GM18508 (cell line): ENCODE data around the gene TRMT10C.
"Not testable (repeated sequence)": the region's sequence is repeated elsewhere in the genome, so short reads cannot be mapped to it uniquely, and the experiment has no call there.

ENCODE experiments used
- ATAC-seq: cut with Tn5 transposase; IDR thresholded peaks from one replicate; pipeline ENCODE4 v1.9.1; 2021; ENCODE audit warnings: moderate number of reproducible peaks; ENCODE audit not compliant: insufficient read depth, unreplicated experiment

TRMT10C gene

GRCh38 chr3:101544161-101544850 lies 17.4 kb upstream of the TRMT10C start:
- no peak for ATAC-seq

- no peak for ATAC-seq
Measured at GRCh38 chr3:101548527-101549105, 13.1 kb upstream of the TRMT10C start.

GRCh38 chr3:101549473-101549872 lies 12.2 kb upstream of the TRMT10C start:
- ATAC-seq: no peak

- ATAC-seq: not testable (repeated sequence)
Measured at GRCh38 chr3:101551359-101552081, 10.1 kb upstream of the TRMT10C start.

- ATAC-seq: not testable (repeated sequence)
Measured at GRCh38 chr3:101553381-101553780, 8.3 kb upstream of the TRMT10C start.

- ATAC-seq: no peak
Measured at GRCh38 chr3:101556064-101556463, 5.6 kb upstream of the TRMT10C start.

- ATAC-seq: no peak
Measured at GRCh38 chr3:101567528-101568317, 6.1 kb downstream of the TRMT10C start.

- ATAC-seq: no peak
Measured at GRCh38 chr3:101571028-101571895, 9.6 kb downstream of the TRMT10C start.

GRCh38 chr3:101573449-101574387 lies 12.1 kb downstream of the TRMT10C start, which contains the start of gene PCNP:
Gene PCNP (plus strand): TSS chr3:101574180. CDS start chr3:101574216, 36 bp downstream.
- peak; percentile 81 for ATAC-seq

GRCh38 chr3:101574388-101575112 lies 12.9 kb downstream of the TRMT10C start:
- peak; percentile 23 for ATAC-seq

GRCh38 chr3:101577286-101577685 lies 15.6 kb downstream of the TRMT10C start:
- no peak for ATAC-seq

- no peak for ATAC-seq
Measured at GRCh38 chr3:101588616-101589015, 26.9 kb downstream of the TRMT10C start.

- no peak for ATAC-seq
Measured at GRCh38 chr3:101591071-101591470, 29.4 kb downstream of the TRMT10C start.

- no peak for ATAC-seq
Measured at GRCh38 chr3:101602731-101603130, 41.1 kb downstream of the TRMT10C start.

- no peak for ATAC-seq
Measured at GRCh38 chr3:101603184-101603583, 41.5 kb downstream of the TRMT10C start.

- not testable (repeated sequence) for ATAC-seq
Measured at GRCh38 chr3:101605398-101605797, 43.7 kb downstream of the TRMT10C start.

GRCh38 chr3:101611023-101611422 lies 49.4 kb downstream of the TRMT10C start:
- ATAC-seq: no peak

GRCh38 chr3:101613014-101613413 lies 51.3 kb downstream of the TRMT10C start:
- ATAC-seq: not testable (repeated sequence)
